Measurements from ENCODE around the gene C21orf58.

C21orf58 gene

DNA sequence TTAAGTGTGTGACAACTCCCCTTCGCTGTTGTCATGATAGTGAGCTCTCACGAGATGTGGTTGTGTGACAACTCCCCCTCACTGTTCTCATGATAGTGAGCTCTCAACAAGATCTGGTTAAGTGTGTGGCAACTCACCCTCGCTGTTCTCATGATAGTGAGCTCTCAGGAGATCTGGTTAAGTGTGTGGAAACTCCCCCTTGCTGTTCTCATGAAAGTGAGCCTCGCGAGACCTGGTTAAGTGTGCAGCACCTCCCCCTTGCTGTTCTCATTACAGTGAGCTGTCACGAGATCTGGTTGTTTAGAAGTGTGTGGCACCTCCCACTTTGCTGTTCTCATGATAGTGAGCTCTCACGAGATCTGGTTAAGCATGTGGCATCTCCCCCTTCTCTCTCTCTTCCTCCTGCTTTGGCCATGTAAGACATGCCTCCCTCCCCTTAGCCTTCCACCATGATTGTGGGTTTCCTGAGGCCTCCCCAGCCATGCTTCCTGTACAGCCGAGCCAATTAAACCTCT lies 70.0 kb downstream of the C21orf58 start:
- DNase-seq = peak; percentile 59 to 68

GRCh38 chr21:46252840-46253239 lies 70.8 kb downstream of the C21orf58 start:
- DNase-seq = no peak

All from CD4-positive, alpha-beta T cell treated with Interferon alpha-2 for 1 hour (primary cell).